ENCODE measurements around the gene SORCS2.

The SORCS2 gene

GRCh38 chr4:7524843-7525242 lies 332.5 kb downstream of the SORCS2 start:
- DNase-seq (ENCODE audit: low read depth, low spot score) = no peak

DNA sequence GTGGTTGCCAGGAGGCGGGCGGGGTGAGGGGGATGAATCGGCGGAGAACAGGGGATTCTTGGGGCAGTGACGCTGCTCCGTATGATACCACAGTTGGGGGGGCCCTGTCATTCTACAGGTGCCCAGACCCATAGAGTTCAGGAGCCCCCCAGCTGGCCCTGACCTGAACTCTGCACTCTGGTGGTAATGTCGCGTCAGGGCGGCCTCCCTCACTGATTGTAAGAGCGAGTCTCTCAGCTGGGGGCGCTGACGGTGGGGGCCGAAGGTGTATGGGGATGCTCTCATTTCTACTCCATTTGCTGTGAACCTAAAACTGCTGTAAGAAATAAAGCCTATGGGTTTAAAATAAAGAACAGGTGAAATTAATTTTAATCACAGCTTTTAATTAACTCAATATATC lies 334.2 kb downstream of the SORCS2 start:
- no peak for DNase-seq (ENCODE audit: low read depth, low spot score)

- DNase-seq (ENCODE audit: low read depth, low spot score) = no peak
Observed at GRCh38 chr4:7526929-7527535, 334.7 kb downstream of the SORCS2 start.

DNA sequence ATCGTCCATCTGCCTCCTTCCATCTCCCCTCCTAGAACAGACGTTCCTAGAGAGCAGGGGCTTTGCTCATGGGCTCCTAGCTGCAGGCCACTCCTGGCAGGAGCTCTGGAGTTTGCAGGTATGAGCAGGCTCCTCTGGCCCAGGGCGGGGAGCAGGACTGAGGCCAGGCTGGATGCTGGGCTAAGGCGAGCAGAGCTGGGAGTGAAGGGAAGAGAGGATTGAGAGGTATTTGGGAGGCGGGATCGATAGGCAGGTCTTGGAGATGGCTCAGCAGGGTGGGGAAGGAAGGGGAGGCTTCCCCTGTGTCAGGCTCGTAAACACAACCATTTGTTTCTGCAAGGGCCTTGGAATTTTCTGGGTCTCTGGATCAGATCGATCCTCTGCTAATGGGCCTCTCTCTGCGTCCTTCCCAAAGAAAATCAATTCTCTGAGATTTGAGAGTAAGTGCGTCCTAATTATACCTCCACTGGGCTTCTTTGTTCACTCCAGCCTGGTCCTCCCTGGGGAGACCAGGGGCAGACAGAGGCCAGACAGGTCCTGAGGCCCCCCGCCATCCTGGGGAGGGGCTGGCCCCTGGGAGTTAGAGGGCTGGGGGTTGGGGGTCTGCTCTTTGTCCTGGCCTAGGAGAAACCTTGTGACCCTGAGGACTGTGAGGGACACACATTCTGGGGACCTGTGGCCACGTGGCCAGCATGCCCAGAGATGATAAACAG lies 337.2 kb downstream of the SORCS2 start:
- DNase-seq (ENCODE audit: low read depth, low spot score) = no peak

GRCh38 chr4:7530082-7530481 lies 337.7 kb downstream of the SORCS2 start:
- no peak for DNase-seq (ENCODE audit: low read depth, low spot score)

DNA sequence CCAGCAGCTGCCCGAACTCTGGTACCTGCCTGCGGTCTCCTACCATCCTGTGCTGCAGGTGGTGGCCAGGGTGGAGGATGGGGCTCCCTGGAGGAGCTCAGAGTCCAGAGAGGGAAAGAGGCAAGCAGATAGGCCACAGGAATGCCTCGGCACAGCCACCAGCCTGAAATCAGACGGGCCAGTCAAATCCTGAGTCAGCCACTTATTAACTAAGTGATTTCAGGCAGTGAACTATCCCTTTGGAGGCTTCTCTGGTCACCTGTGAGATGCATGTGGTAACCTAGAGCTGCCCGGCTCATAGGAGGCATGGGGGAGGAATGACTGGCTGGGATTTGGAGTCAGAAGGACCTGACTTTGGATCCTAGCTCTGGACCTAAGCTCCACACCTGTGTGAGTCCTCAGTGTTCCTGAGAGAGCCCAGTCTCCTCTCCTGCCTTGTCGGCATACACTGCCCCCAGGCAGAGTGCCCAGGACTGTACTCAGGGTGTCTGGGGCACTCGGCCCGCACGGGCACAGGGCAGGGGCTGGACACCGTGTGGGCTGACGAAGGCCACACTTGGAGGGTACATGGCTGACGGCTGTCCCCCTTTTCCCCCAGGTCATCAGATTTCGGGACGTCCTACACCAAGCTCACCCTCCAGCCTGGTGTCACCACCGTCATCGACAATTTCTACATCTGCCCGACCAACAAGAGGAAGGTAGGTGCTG lies 338.7 kb downstream of the SORCS2 start:
- DNase-seq (ENCODE audit: low read depth, low spot score) = no peak

DNA sequence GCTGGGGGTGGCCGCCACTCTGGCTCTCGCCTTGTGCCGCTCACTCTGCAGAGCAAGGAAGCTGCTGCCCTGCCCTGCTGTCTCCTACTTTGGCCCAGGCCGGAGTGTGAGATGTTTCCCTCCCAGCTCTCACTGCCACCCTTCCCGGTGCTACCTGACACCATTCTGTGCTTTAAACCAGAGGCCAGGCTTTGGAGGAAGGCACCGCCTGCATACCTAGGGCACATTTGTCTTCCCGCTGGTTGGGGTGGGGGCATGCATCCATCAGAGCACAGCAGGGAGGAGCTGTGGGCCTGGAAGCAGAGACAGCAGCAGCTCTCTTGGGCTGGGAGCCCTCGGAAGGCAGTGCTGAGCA lies 339.3 kb downstream of the SORCS2 start:
- DNase-seq (ENCODE audit: low read depth, low spot score) = no peak

GRCh38 chr4:7532043-7532442 lies 339.7 kb downstream of the SORCS2 start:
- DNase-seq (ENCODE audit: low read depth, low spot score) = no peak

- DNase-seq (ENCODE audit: low read depth, low spot score) = no peak
Observed at GRCh38 chr4:7533267-7533666, 340.9 kb downstream of the SORCS2 start.

- no peak for DNase-seq (ENCODE audit: low read depth, low spot score)
Observed at GRCh38 chr4:7535094-7535493, 342.8 kb downstream of the SORCS2 start.

DNA sequence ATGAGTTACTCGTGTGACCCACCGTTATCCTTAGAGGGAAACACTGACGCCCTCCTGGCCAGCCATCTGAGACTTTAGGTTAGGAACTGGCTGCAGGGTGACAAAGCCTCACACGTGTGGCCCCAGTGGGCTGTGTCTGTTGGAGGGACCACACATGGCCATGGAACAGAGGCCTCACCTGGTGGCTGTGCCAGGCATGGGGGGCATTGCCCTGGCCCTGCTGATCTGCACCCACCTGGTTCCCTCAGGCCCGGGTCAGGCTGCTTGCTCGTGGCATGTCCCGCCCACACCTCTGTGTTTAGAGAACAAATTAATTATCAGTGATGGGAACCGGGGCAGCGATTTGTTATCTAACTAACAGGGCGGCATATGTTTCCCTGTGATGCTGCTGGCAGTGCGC lies 343.3 kb downstream of the SORCS2 start:
- DNase-seq (ENCODE audit: low read depth, low spot score) = no peak

- DNase-seq (ENCODE audit: low read depth, low spot score) = no peak
Observed at GRCh38 chr4:7536876-7537275, 344.5 kb downstream of the SORCS2 start.

- DNase-seq (ENCODE audit: low read depth, low spot score) = no peak
Observed at GRCh38 chr4:7537853-7538400, 345.6 kb downstream of the SORCS2 start.

DNA sequence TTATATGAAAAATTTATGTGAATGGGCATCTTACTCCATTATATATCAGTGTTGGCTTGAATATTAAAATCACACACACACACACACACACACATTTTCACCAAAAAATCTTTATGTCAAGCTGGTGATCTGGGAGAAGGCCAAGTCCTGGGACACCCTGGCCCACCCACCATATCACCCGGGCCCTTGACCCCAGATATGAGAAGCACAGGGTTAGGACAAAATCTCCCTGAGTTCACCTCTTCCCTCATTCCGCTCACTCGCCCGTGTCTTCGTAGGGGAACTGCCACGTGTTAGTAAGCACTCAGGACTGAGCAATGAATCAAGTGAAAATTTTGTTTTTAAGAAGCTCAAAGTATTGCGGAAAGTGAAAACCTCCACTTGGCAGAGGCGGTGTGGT lies 346.2 kb downstream of the SORCS2 start:
- no peak for DNase-seq (ENCODE audit: low read depth, low spot score)

- no peak for DNase-seq (ENCODE audit: low read depth, low spot score)
Observed at GRCh38 chr4:7539186-7539585, 346.8 kb downstream of the SORCS2 start.

GRCh38 chr4:7539659-7540058 lies 347.3 kb downstream of the SORCS2 start:
- DNase-seq (ENCODE audit: low read depth, low spot score) = no peak

DNA sequence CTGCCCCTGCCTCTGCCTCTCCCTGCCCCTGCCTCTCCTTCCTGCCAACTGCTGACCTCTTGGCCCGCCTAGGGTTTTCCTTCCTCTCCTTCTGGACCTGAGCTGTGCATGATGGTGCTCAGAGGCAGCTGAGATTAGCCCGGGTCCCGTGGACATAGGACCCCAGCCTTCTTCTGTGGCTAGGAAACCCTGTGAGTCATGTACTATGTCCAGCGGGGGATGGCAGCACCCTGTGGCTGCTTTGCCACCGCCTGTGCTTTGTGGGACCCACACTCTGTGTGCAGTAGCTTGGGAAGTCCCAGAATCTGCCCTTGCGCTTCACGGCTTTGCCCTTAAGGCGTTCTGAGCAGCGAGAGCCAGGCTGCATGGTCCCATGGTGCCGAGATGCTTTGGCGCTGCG lies 347.9 kb downstream of the SORCS2 start:
- DNase-seq (ENCODE audit: low read depth, low spot score) = no peak

DNA sequence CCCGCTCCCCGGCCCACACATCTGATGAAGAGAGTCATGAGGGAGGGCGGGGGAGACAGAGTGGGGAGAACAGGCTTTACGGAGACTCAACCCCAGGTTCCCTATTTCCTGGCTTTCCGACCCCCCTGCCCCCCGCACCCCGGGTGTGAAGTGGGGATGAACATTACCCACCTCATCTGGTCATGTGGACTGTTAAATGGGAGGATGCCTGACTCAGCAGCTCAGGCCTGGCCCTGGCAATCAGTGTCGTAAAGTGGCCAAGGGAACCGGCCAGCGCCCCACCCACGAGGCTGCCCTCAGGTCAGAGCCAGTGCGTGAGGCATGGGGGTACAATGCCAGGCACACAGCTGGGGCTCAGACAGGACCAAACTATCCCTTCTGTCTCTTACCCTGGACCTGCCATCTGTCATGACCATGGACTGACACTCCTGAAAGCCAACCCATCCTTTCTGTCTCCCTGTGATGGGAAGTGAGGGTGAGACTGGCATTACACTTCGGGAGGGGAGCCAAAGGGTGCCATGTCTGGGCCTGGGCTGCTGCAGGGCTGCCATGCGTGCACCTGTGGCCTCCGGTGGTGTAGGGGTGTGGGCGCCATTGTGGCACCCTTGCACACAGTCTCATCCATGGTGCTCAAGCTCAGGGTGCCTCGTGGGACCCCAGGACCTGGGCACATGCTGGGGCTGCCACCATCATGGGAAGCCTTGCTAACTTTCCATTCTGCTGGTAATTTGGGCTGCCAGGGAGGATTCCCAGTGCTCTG lies 348.5 kb downstream of the SORCS2 start:
- DNase-seq (ENCODE audit: low read depth, low spot score) = no peak

- DNase-seq (ENCODE audit: low read depth, low spot score) = no peak
Observed at GRCh38 chr4:7541414-7541810, 349.1 kb downstream of the SORCS2 start.

- no peak for DNase-seq (ENCODE audit: low read depth, low spot score)
Observed at GRCh38 chr4:7542781-7543180, 350.4 kb downstream of the SORCS2 start.

GRCh38 chr4:7546152-7546808 lies 353.9 kb downstream of the SORCS2 start:
- DNase-seq (ENCODE audit: low read depth, low spot score) = no peak

Data from smooth muscle cell of the brain vasculature (primary cell).